GM18520 (cell line): ENCODE measurements around the gene SH3TC1.
A peak's percentile ranks its signal among the peaks of the same experiment; 100 is the strongest.

Experiments used
- ATAC-seq: cut with Tn5 transposase; IDR thresholded peaks from one replicate; pipeline ENCODE4 v1.9.1; 2021; ENCODE audit not compliant: unreplicated experiment

The SH3TC1 gene

GRCh38 chr4:8228319-8229250, 29.5 kb downstream of the SH3TC1 start:
- peak; percentile 68 for ATAC-seq

GRCh38 chr4:8229331-8229975, 30.4 kb downstream of the SH3TC1 start:
- no peak for ATAC-seq

- ATAC-seq = no peak
Measured at GRCh38 chr4:8230033-8230432, 30.9 kb downstream of the SH3TC1 start.

GRCh38 chr4:8230891-8231290, 31.8 kb downstream of the SH3TC1 start:
- ATAC-seq = no peak

GRCh38 chr4:8231551-8232049, 32.5 kb downstream of the SH3TC1 start:
- ATAC-seq = no peak

GRCh38 chr4:8232748-8233147, 33.7 kb downstream of the SH3TC1 start:
- no peak for ATAC-seq

- ATAC-seq = no peak
Measured at GRCh38 chr4:8233672-8234484, 34.8 kb downstream of the SH3TC1 start.

GRCh38 chr4:8234715-8235114, 35.6 kb downstream of the SH3TC1 start:
- no peak for ATAC-seq

GRCh38 chr4:8235224-8235623, 36.1 kb downstream of the SH3TC1 start:
- no peak for ATAC-seq

GRCh38 chr4:8235686-8236085, 36.6 kb downstream of the SH3TC1 start:
- ATAC-seq = no peak

- no peak for ATAC-seq
Measured at GRCh38 chr4:8236106-8236919, 37.2 kb downstream of the SH3TC1 start.

- ATAC-seq = no peak
Measured at GRCh38 chr4:8236920-8237195, 37.8 kb downstream of the SH3TC1 start.

- no peak for ATAC-seq
Measured at GRCh38 chr4:8237256-8237989, 38.3 kb downstream of the SH3TC1 start.

GRCh38 chr4:8238036-8238511, 39.0 kb downstream of the SH3TC1 start:
- ATAC-seq = no peak

GRCh38 chr4:8238515-8239053, 39.5 kb downstream of the SH3TC1 start:
- no peak for ATAC-seq

GRCh38 chr4:8239226-8239625, 40.1 kb downstream of the SH3TC1 start:
- ATAC-seq = no peak

GRCh38 chr4:8239661-8240060, 40.6 kb downstream of the SH3TC1 start:
- ATAC-seq = no peak

GRCh38 chr4:8240211-8241041, 41.3 kb downstream of the SH3TC1 start:
- no peak for ATAC-seq
